Testis (tissue), 2 donors: Measurements from ENCODE around the gene CACNB1.

Experiments used
- CTCF ChIP-seq, 3 experiments: fragments of 450-650 bp in 2 of 3; fragments of 200-600 bp in 1 of 3; sonication (generic) in 1 of 3; IDR thresholded peaks; one replicate each; pipeline ENCODE4 v1.5.1; 2016 to 2019; ENCODE audit warnings: antibody characterized with exemption in 3 of 3, mild to moderate bottlenecking in 2 of 3, moderate library complexity in 1 of 3
- POLR2A ChIP-seq: fragments of 450-650 bp; IDR thresholded peaks from one replicate; pipeline ENCODE4 v1.6.1; 2017; ENCODE audit warnings: antibody characterized with exemption, mild to moderate bottlenecking, moderate library complexity

- no peak for TF ChIP-seq CTCF (IDR thresholded peaks at IDR 0.05)
- TF ChIP-seq POLR2A: no peak
These were observed 5.5 kb downstream of the CACNB1 start for GRCh38 chr17:39191750-39192510.
